PC-9 (cell line): Measurements from ENCODE around the gene GCM1. TPM values are rescaled to one million over a fixed set of nuclear protein-coding genes. Genes with fewer than 3 reads are reported as not detected.

Source experiments
- BruUV-seq: library from RNA; stranded (reverse); fragments of 400-500 nt; replicated peaks from 2 replicates; lab custom pipeline; 2021; lab: Mats Ljungman, UMichigan
- CTCF ChIA-PET: fragments of 300-600 bp; sonication (Branson Sonifier 250); formaldehyde crosslinking; loops from one replicate; lab custom pipeline; 2022; ENCODE audit warnings: antibody characterized with exemption; lab: Charles Lee
- POLR2A ChIA-PET: fragments of 300-600 bp; sonication (Branson Sonifier 250); formaldehyde crosslinking; loops from one replicate; lab custom pipeline; 2022; ENCODE audit warnings: antibody characterized with exemption; ENCODE audit not compliant: unreplicated experiment; lab: Charles Lee
- DNase-seq, 2 experiments: peaks; one replicate each; pipeline versions ENCODE4 v3.0.0 to v3.0.0-alpha.2; 2015 to 2022; ENCODE audit warnings: mixed read lengths in 1 of 2
- H2AFZ ChIP-seq: fragments of 200-600 bp; sonication (generic); 2 replicates; pipeline ENCODE4 v1.8.1; 2017; ENCODE audit warnings: antibody characterized with exemption
- H3F3A ChIP-seq: fragments of 200-600 bp; sonication (generic); 2 replicates; pipeline ENCODE4 v1.8.1; 2017; ENCODE audit warnings: antibody characterized with exemption, mild to moderate bottlenecking, low read depth; ENCODE audit not compliant: insufficient read depth
- H3K27ac ChIP-seq: fragments of 200-600 bp; sonication (generic); 2 replicates; pipeline ENCODE4 v1.6.1; 2016; ENCODE audit warnings: mixed run types
- H3K27me3 ChIP-seq: fragments of 200-600 bp; sonication (generic); 2 replicates; pipeline ENCODE4 v1.6.1; 2016; ENCODE audit warnings: low read depth, mixed run types; ENCODE audit not compliant: insufficient read depth
- H3K36me3 ChIP-seq: fragments of 200-600 bp; sonication (generic); 2 replicates; pipeline ENCODE4 v1.6.1; 2016; ENCODE audit warnings: low read depth, mixed run types
- H3K4me1 ChIP-seq: fragments of 200-600 bp; sonication (generic); replicated peaks from 2 replicates; pipeline ENCODE4 v1.6.1; 2016; ENCODE audit warnings: mixed run types; ENCODE audit not compliant: insufficient read depth
- H3K4me2 ChIP-seq: fragments of 200-600 bp; sonication (generic); 2 replicates; pipeline ENCODE4 v1.6.1; 2017; ENCODE audit warnings: mixed run types
- H3K4me3 ChIP-seq: fragments of 200-600 bp; sonication (generic); 2 replicates; pipeline ENCODE4 v1.6.1; 2016; ENCODE audit warnings: mixed run types
- H3K79me2 ChIP-seq: fragments of 200-600 bp; sonication (generic); 2 replicates; pipeline ENCODE4 v1.6.1; 2017; ENCODE audit warnings: low read depth, mixed run types
- H3K9me2 ChIP-seq: fragments of 200-600 bp; sonication (generic); 2 replicates; pipeline ENCODE4 v1.8.1; 2017; ENCODE audit warnings: mild to moderate bottlenecking; ENCODE audit not compliant: insufficient read depth
- H3K9me3 ChIP-seq: fragments of 200-600 bp; sonication (generic); 2 replicates; pipeline ENCODE4 v1.8.1; 2016; ENCODE audit warnings: low read depth; ENCODE audit not compliant: insufficient read depth
- H4K20me1 ChIP-seq: fragments of 200-600 bp; sonication (generic); 2 replicates; pipeline ENCODE4 v1.8.1; 2017; ENCODE audit not compliant: insufficient read depth
- CTCF ChIP-seq: fragments of 200-600 bp; sonication (generic); conservative IDR thresholded peaks from 2 replicates; pipeline ENCODE4 v1.6.1; 2017; ENCODE audit warnings: mixed run types, antibody characterized with exemption, mild to moderate bottlenecking, moderate library complexity
- EZH2 ChIP-seq: fragments of 200-600 bp; sonication (generic); IDR thresholded peaks from 2 replicates; pipeline ENCODE4 v1.8.0; 2017; ENCODE audit warnings: antibody characterized with exemption, low read depth
- intact Hi-C: fragments of 100-400 bp; cut with micrococcal nuclease; formaldehyde crosslinking; loops from one replicate; pipeline ENCODE4 v1.10.0; 2022; ENCODE audit not compliant: unreplicated experiment
- total RNA-seq: library from RNA; stranded (reverse); gene quantifications from 2 replicates; pipeline ENCODE4 v1.2.3, GENCODE V29; 2021

GCM1 gene
- total RNA-seq, 1 experiment from 2014 or later, result 0.13 TPM

DNA sequence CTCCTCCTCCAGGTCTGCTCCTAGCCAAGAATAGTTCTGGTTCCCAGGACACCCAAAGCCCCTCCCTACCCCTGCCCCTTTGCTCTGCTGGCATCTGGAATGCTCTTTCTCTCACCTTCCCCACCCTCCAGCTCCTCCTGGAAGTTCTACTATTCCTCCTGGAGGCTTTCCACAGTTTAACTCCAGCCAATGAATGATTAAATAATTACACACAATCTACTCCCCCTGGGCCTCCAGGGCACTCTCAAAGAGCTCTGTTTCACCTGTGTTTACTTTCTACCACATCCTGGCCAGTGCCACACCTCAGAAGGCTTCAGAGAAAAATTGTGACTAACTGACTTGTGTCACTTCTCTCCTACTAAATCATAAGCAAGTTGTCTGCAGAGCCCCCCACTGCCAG lies 36.2 kb downstream of the GCM1 start:
- POLR2A ChIA-PET, result interaction anchor here (0.5 to 1.1 kb wide), 8 partner anchors 56 to 822 kb away, joined by 3 to 11 read pairs (median 3); partner anchors contain the start of gene LRRC1
- Histone ChIP-seq H4K20me1 (no peaks in the 10 kb centered on the region), H3F3A (peaks cover 36% of the 10 kb centered on the region), H3K4me2 (peak overlapping the region; percentile 78), H3K27me3 (no peaks in the 10 kb centered on the region), H2AFZ (no peak overlapping the region), H3K9me3 (peaks cover 7% of the 10 kb centered on the region), H3K4me1 (peaks cover 61% of the 10 kb centered on the region), H3K9me2 (no peaks in the 10 kb centered on the region), H3K4me3 (peak overlapping the region; percentile 41; the same call in 1 of the 2 replicates), H3K79me2 (no peaks in the 10 kb centered on the region), H3K27ac (peak overlapping the region; percentile 88), H3K36me3 (no peaks in the 10 kb centered on the region)
- DNase-seq, result peak; percentile 84 to 97
- intact Hi-C loops, result loop anchor here (1.0 to 5.0 kb wide), 5 partner anchors 56 to 615 kb away; partner anchors contain the start of gene GCLC
- no TSS peak for BruUV-seq
- TF ChIP-seq EZH2 (no peak), CTCF (no peak)
- CTCF ChIA-PET, result interaction anchor here (0.7 to 1.5 kb wide), 6 partner anchors 8 to 616 kb away, joined by 3 to 5 read pairs (median 4); no protein-coding TSS in a partner anchor

GRCh38 chr6:53111865-53112264 lies 36.8 kb downstream of the GCM1 start:
- TF ChIP-seq EZH2 (no peak), CTCF (no peak)
- intact Hi-C loops, result loop anchor here (1.0 to 5.0 kb wide), 5 partner anchors 56 to 615 kb away; partner anchors contain the start of gene GCLC
- Histone ChIP-seq H3K4me3 (no peak overlapping the region; the same call in 1 of the 2 replicates), H3K27me3 (no peaks in the 10 kb centered on the region), H3K9me2 (no peaks in the 10 kb centered on the region), H3F3A (peaks cover 36% of the 10 kb centered on the region), H3K9me3 (peaks cover 7% of the 10 kb centered on the region), H3K79me2 (no peaks in the 10 kb centered on the region), H4K20me1 (no peaks in the 10 kb centered on the region), H3K27ac (peak overlapping the region; percentile 72), H2AFZ (no peak overlapping the region), H3K4me2 (peak overlapping the region; percentile 78), H3K36me3 (no peaks in the 10 kb centered on the region), H3K4me1 (peaks cover 61% of the 10 kb centered on the region)
- no peak for DNase-seq
- no TSS peak for BruUV-seq
- CTCF ChIA-PET, result interaction anchor here (0.7 to 1.5 kb wide), 5 partner anchors 7 to 616 kb away, joined by 3 to 5 read pairs (median 3); no protein-coding TSS in a partner anchor
- POLR2A ChIA-PET, result interaction anchor here (0.6 to 1.1 kb wide), 4 partner anchors 500 to 749 kb away, joined by 3 to 11 read pairs (median 6); partner anchors contain the start of gene LRRC1

- H3F3A ChIP-seq, result peaks cover 35% of the 10 kb centered on the region
- intact Hi-C loops, result loop anchor here (5.0 to 10.0 kb wide), 3 partner anchors 358 to 845 kb away; no protein-coding TSS in a partner anchor
- ChIA-PET CTCF (no interaction called here), POLR2A (no interaction called here)
- H3K27ac ChIP-seq, result no peak overlapping the region
- H3K4me1 ChIP-seq, result peaks cover 58% of the 10 kb centered on the region
- H3K4me2 ChIP-seq, result no peak overlapping the region
- no peaks in the 10 kb centered on the region for H4K20me1 ChIP-seq
- TF ChIP-seq CTCF (no peak), EZH2 (no peak)
- no peaks in the 10 kb centered on the region for H3K27me3 ChIP-seq
- no peaks in the 10 kb centered on the region; the same call in 1 of the 2 replicates for H3K9me3 ChIP-seq
- no peak overlapping the region for H3K4me3 ChIP-seq
- no peak for DNase-seq
- H3K9me2 ChIP-seq, result no peaks in the 10 kb centered on the region
- BruUV-seq, result no TSS peak
- H3K79me2 ChIP-seq, result no peaks in the 10 kb centered on the region
- H3K36me3 ChIP-seq, result no peaks in the 10 kb centered on the region
- H2AFZ ChIP-seq, result no peak overlapping the region
These were observed 39.0 kb downstream of the GCM1 start for GRCh38 chr6:53109612-53110011.
